Activated T-cell treated with anti-CD3 and anti-CD28 coated beads for 1 hour (primary cell): ENCODE measurements around the gene SPEF2.

Source experiments
- DNase-seq: peaks from one replicate; pipeline ENCODE4 v3.0.0-alpha.2; 2020; ENCODE audit warnings: low read depth

Gene SPEF2

DNA sequence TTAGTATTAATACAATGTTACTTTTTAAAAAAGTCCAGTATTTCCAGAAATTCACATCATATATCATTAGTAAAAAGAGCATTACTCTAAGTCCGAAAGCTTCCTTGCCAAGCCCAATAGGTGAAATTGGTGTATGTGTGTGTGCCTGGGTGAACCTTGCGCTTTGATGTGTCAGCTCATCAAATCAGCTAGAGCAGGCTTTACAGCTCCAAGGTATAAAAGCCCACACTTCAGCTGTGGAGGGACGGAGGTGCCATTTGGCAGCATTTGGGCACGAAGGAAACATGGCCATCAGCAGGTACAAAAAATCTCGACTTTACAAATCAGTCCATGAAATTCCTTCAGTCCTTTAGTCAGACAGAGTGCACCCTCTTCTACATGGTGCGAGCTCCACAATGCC, 162.6 kb downstream of the SPEF2 start:
- DNase-seq = no peak

DNA sequence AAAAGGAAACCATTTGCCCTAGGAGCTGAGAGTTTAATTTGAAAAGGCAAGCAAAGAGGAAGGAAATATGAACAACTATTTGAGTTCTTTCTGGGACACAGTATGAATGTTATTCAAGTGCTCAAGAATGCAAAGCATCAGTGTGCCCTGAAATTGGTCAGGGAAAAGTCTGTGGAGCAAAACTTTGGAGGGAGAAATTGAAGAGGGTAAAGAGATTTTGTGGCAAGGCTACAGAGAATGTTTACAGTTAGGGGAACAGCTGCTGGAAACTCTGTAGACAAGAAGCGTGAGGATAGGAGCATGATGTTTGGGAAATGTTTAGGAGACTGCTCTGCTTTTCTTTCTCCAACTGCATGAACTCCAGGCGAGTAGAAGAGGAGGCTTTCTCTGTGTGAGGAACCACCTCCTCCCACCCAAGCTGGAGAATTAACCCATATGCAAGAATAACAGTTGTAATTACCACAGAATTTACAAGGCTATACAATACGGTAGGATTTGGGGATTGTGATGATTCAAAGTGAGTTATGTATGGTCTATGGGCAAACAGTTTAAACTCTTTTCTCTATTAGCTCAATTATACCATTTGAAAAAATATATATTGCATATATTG, 163.6 kb downstream of the SPEF2 start:
- no peak for DNase-seq

DNA sequence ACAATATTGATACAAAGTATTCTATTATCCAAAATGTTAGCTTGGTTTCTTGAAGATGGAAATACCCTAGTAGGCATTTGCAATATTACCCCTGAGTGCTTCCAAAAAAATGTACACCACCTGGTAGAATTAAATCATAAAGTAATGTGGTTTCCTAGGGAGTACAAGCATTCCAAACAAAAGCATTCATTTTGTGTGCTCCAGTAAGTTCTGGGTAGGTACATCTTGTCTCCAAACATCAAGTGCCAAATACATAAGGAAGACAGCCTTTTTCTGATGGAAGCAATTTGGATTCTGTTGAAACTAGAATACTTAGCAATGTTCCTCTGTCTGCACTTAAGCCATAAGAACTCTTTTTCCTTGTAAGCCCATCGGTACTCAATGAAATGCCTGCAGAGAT, 165.9 kb downstream of the SPEF2 start:
- DNase-seq = no peak

DNA sequence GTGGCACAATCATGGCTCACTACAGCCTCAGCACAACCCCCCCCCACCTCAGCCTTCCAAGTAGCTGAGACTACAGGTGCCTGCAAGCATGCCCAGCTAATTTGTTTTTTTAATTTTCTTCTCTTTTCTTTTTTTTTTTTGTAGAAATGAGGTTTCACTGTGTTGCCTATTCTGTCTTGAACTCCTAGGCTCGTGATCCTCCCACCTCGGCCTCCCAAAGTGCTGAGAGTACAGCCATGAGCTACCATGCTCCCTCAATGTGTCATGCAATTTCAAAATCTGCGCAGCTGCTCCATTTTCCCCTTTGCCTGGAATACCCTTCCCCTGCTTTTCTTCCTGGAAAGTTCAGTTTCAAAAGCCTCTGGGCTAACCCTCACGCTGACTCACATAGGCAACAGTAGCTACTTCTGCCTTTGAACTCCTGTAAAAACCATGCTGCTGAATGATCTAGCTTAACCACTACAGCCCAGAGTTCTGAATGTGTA, 168.0 kb downstream of the SPEF2 start:
- DNase-seq = no peak

DNA sequence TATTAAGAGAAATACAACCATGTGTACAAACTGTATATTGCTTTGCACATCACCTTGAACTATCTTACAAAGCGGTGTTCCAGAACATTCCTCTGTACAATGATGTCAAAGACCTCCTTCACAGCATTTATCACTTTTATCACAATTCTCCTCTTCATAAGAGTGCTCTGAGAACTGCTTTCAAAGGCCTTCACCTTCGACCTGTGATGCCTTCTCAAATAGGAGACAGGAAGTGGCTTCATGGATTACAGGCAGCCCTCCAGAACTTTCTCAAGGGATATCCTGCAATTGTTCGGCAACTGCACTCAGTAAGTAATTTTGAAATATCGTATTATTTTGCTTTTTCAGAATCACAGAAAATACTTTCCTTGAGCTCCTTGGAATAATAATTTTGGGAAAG, 171.1 kb downstream of the SPEF2 start:
- no peak for DNase-seq

DNA sequence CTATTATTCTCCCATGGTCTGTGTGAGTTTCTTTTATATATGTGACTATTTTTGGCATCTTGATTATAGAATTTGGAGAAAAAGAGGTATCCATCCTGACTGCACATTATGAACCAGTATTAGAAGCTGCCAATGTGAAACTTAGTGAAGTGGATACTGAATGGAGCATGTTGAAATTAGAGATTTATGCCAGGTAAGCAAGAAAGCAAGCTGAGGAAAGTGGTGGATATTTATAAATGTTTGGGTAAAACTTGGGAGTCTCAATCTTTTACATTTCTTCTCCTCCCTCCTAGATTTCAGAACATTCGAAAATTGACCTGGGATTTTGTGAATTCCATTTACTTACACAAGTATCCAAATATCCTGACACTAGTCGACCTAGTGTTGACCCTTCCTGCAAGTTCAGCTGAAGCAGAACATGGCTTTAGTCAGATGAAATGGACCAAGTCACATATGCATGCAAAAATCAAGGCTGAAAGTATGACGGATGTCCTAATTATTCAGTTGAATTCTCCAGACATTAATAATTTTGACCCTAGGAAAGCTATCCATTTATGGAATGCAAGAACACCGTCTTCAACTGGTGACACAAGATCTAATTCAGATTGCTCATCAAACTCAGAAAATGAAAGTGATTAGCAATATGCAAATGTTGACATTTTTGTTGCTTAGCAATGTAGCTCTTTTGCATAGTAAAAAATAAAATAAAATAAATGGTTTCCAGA, 172.2 kb downstream of the SPEF2 start:
- no peak for DNase-seq

DNA sequence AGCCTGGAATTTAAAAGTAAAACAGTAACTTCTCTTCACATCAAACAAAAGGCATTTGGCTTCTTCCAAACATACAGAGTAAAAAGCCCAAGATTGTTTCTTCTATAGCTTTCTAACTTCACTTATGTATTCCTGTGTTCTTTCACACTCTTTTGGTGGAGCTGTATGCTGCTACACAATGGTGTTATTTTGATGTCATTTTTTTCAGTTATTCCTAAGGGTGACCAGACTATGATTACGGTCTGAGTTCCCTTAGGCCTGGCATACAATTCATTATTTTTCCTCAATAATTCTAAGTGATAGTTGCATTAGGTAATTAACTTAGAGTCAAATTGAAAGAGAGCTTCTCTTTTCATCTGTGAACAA, 172.8 kb downstream of the SPEF2 start:
- DNase-seq = no peak

DNA sequence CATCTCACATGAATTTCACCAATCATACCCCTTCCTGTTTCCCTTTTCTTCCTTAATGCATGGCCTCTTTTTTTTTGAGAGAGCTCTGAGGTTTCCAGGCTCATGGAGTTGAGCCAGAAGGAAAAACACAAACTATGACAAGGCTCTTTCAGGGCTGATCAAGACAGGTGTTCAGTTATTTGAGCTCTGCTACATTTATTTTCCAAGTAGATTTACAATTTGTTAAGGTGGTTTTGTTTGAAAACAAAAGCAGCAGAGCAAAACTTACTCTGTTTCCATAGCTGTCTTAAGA, 176.6 kb downstream of the SPEF2 start:
- no peak for DNase-seq

DNA sequence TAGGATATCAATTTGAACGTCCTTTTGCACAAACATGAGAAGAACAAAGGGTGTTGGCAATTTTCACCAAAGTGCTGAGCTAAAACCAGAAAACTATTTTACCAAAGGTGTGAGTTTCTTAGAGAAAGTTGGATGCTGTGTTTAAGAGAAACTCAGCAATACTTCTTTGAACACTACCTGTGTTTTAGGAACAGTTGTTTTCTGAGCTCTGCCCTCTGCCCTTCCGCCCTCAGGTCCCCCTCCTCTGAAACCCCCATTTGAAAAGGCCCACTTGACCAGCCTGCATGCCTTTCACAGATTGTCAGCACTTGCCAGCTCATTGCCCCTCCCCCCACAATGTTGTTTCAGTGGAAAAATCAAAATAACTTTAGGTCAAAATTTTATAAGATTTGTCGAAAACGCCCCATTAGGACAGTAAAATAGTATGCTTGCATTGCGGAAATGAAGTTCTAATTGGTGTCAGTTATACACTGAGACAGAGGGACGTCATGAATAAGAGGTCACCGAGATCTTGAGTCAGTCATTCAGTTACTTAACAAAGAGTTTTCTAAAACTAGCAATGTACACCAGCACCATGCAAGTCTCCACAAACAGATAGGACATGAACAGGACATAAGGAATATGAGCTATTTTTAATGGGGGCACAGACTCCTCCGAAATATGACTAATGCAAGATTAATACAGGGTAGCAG, 177.2 kb downstream of the SPEF2 start:
- no peak for DNase-seq

DNA sequence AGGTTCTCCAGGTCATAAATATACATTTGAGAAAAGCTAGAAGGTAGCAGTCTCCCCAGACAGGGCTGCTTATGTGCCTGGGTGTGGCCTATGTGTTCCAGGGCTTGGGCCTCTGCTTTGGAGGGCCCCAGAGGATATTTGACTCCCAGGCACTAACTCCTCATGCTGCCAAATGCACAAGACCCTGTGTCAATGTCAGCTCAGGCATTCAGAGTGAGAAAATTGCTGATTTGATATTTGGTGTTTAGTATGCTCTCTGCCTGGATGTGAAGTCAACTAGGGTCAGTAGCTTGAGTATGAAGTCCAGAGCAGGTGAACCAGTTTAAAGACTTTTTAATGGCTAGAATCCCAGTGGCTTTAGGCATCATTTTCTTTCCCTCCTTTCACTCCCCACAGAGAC, 181.5 kb downstream of the SPEF2 start:
- no peak for DNase-seq

DNA sequence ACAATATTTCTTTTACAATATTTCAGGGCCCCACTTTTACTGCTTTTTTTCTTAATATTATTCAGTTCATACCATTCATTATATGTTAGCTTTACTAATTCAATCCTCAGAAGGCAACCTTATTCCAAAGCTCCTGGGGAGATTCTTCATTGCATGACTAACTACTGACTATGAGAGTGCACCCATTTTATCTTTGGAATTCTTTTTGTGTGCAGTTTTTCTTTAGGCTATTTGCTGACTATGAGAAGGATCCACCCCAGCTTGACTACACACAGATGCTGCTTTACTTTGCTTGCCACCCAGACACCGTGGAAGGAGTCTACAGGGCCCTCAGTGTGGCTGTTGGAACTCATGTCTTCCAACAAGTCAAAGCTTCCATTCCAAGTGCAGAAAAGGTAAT, 182.1 kb downstream of the SPEF2 start:
- DNase-seq = no peak

DNA sequence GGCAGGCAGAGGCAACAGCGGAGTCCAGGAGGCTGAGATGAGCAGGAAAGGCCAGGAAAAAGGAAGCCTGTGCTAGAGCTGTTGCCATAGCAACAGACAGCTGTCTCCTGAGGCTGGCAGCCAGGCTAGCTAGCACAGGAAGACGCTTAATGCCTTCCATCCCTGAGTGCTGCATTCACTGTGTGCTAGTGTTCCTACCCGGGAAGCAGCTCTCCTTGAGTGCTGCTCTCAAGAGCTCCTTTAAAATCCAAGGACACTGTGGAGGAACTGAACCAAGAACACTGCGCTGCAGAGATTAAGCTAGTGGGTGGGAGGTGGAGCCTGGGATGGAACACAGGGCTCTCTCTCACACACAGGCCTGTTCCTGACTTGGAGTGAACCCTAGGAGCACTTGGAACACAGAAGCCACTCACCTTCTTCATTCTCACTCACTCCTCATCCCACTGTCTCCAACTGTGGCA, 185.6 kb downstream of the SPEF2 start:
- DNase-seq = no peak

DNA sequence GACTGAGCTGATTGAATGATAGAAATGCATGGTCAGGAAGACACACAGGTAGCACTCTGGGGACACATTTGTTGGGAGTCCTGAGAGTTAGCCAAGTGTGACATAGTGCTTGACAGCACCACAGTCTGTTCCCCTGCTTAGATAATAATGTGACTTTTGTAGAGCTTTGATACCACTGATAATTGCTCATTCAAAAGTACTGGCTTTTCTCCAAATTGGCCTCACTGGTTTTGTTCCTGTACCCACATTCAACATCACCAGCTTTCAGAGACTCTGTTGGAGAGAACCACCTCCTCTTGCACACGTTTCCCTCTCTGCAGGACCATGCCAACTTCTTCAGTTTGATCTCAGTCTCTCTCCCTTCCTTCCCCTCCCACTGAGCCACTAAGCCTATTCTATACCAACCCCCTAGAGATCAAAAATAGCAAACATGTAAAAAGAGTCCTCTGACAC, 186.6 kb downstream of the SPEF2 start:
- no peak for DNase-seq

DNA sequence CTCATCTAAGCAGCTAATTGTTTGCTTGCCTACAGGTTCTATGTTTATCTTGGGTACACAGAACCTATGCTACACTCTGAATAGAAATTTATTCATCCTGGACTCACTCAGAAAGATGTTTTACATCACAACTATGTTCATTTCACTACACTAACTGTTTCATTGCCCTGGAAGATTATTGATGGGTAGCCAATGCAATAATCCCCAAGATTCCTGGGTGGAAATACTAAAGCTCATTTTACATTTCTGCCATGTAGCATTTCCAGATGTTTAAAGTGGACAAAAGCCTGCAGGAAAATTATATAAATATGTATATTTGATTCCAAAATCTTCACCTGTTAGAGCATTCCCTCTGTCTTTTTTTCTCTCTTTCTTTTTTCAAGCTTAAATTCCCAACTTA, 187.2 kb downstream of the SPEF2 start:
- no peak for DNase-seq

DNA sequence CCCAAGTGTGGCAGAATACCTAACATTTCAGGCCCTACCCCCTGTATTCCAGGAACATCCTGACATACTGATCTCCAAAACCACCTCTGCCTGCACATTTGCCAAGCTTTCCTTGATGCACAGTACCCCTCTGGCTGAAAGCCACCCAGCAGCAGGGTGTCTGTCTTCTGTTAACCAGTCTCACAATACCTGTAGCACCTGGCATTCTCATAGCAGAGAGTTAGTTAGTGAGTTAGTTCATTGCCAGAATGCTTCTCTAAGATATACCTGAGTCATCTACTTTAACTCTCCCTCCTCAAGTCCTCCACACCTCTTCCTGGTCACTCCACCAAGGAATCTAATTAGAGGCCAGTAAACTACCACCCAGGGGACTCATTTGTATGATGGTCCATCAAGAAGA, 192.9 kb downstream of the SPEF2 start:
- DNase-seq = no peak

DNA sequence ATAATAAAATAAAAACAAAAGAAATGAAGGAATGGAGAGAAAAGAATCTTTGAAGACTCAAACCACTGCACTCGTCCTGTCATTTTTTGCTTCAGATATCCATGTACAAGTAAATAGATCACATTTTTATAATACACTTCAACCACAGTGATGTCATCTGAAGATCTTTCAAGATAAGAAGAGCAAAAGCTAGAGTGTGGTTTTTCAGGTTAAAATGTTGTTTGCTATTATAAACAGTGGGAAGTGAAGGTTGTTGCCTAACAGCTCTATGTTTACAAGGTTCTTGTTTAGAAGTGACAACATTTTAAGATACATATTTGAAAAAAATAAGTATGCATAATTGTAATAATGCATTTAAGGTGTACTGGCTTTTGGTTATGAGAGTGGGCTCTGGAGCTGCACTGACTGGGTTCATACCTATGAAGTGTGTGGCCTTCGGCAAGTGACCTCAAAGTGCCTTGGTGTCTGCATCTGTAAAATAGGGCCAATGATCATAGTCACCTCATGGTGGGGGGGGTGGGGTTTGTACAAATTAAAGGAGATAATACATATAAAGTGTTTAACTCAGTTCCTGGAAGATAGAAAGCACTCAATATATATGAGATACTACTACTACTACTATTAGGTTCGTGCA, 193.6 kb downstream of the SPEF2 start:
- DNase-seq = no peak

DNA sequence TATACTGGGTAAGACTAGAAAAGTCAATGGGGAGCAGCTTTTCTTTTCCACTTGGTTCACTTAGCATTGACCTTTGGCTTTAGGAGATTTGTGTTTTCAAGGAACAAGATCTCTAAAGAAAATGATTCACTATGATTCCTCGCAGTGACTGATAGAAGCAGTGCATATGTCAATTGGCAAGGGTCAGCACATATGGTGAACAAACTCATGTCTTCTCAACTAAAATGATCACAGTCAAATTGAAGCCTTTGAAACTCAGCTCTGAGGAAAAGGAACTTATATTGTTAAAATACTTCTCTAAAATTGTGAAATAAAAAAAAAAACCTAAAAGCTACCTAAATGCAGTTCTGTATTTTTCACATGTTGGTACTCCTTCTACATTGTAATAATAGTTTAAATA, 195.9 kb downstream of the SPEF2 start:
- no peak for DNase-seq

DNA sequence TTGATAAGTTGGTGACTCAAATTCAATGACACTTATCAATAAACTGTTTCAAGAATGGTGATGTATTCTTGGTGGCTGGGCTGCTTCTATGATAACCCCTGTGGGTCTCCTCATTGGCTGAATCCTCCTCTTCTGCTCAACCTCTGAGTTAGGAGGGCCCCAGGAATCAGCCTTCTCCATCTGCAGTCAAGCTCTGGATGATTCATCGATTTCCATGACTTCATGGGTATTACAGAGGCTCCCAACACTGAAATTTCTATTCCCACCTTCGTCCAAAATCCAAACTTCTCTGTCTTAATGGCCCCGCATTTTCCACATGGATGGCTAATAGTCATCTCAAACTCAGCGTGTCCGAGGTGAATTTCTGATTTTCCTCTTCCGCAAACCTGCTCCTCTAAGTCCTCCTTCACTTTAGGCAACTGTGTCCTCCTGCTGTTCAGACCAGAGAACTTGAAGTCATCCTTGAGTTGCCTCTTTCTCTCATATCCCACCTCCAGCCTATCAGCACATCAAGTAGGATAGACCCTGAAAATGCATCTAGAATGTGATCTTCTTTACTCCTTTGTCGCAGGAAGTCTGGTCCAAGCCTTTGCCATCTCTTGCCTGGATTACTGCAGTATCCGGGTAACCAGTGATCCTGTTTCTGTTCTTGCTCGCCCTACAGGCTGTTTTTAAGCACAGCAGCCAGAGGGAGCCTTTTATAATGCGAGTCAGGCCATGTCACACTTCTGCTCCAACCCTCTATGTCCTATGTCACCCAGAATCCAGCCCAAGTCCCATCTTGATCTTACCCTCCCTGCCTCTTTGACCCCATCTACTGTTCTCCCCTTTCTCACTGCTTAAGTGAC, 197.7 kb downstream of the SPEF2 start:
- no peak for DNase-seq

DNA sequence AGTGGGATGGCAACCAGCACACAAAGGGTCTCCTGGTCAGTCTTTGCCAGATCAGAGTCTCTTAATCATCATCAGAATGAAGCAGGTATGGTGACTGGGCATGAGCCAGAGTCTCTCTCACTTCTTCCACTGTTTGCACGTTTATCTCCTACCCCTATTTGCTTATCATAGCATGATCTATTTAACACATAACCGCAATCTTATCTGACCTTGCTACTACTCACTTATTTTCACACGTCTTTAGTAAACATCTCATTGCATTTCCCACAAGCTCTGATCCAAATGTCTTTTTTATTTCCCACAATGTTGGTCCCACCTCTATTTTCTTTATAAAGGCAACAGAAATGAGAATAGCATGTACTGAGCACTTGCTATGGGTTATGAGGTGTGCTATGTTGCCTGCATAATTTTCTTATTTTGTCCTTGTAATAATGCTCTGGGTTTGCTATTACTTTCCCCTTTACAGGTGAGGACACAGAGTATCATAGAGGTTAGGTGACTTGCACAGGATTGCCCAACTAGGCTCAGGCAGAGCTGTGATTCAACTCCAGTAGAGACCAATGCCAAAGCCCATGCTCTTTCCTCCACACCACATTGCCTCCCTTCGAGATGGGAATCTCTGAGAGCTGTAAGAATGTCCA, 199.3 kb downstream of the SPEF2 start:
- no peak for DNase-seq

DNA sequence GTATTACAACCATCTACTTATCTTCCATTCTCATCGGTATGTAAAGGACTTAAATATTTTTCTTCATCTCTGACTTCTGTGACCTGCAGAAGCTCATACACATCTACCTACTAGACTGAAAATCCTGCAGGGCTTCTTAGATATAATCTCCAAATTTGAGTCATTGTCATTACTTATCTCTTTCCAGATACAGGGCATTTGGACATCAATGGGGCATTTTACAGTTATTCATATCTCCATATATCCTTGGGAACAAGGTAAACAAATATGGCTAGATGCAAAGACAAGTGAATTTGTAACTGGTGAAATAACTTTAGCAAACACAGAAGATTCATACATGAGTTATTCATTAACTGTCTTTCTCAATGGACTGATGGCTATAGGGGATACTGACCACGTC, 201.4 kb downstream of the SPEF2 start:
- no peak for DNase-seq

DNA sequence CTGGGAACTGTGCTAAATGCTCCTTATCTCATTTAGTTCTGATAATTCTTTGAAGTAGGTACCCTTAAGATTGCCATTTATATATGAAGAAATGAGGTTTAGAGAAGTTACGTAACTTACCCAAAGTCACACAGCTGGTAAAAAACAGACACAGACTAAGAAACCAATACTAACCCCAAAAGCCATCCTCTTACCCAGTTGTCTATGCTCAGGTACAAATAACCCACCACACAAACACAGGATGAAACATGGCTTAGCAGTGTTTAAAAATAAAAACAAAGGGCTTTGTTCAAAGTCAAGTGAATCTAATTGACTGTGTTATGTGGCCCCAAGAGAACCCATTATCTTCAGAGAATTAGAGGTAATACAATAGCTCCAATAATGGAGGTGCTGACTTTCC, 202.0 kb downstream of the SPEF2 start:
- DNase-seq = no peak

DNA sequence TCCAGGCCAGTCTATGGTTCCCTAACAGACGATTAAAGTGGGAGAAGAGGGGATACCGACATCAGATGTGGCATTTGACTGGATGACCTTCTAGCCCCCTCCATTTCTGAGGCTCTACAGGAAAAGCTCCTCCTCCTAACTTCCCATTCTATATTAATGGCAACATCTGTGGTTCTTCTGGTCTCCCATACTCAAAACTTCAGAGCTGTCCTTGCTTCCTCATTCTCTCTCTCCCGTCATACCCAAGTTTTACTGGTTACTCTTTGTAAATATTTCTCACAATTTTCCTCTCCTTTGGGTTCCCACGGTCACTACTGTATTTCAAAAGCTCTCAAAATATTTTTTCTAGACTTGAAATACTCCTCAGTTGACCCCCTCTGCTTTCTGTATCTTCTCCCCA, 203.1 kb downstream of the SPEF2 start:
- no peak for DNase-seq
